Measurements from ENCODE around the gene PIK3R3.
"Not testable (repeated sequence)": the region's sequence is repeated elsewhere in the genome, so short reads cannot be mapped to it uniquely, and the experiment has no call there.

The PIK3R3 gene

GRCh38 chr1:46070164-46070814, 62.1 kb downstream of the PIK3R3 start:
- H3K36me3 ChIP-seq (ENCODE audit: control insufficient read depth in 1 of 2, insufficient read depth in 2 of 2, low read length in 2 of 2): peaks cover 0 to 6% of the 10 kb centered on the region in 2 donors
- H3K27me3 ChIP-seq (ENCODE audit: control insufficient read depth in 1 of 2, insufficient read depth in 2 of 2, low read length in 2 of 2): no peaks in the 10 kb centered on the region
- H3K4me3 ChIP-seq (ENCODE audit: low read depth in 1 of 2, low read length in 2 of 2): no peak overlapping the region
- H3K9me3 ChIP-seq (ENCODE audit: control insufficient read depth in 1 of 2, low read length in 2 of 2): no peaks in the 10 kb centered on the region
- H3K4me1 ChIP-seq (ENCODE audit: control insufficient read depth in 1 of 2, insufficient read depth in 2 of 2, low read length in 2 of 2): peaks cover 4 to 7% of the 10 kb centered on the region in 2 donors
- H3K9ac ChIP-seq (ENCODE audit: low read depth in 1 of 2, low read length in 2 of 2): no peak overlapping the region
- no peak overlapping the region for H3K27ac ChIP-seq (ENCODE audit: low read depth, low read length)

- Histone ChIP-seq H3K36me3 (ENCODE audit: control insufficient read depth in 1 of 2, insufficient read depth in 2 of 2, low read length in 2 of 2) (no peaks in the 10 kb centered on the region), H3K9me3 (ENCODE audit: control insufficient read depth in 1 of 2, low read length in 2 of 2) (no peaks in the 10 kb centered on the region), H3K4me3 (ENCODE audit: low read depth in 1 of 2, low read length in 2 of 2) (no peak overlapping the region), H3K27ac (ENCODE audit: low read depth, low read length) (no peak overlapping the region), H3K27me3 (ENCODE audit: control insufficient read depth in 1 of 2, insufficient read depth in 2 of 2, low read length in 2 of 2) (no peaks in the 10 kb centered on the region), H3K9ac (ENCODE audit: low read depth in 1 of 2, low read length in 2 of 2) (no peak overlapping the region), H3K4me1 (ENCODE audit: control insufficient read depth in 1 of 2, insufficient read depth in 2 of 2, low read length in 2 of 2) (peaks cover 6 to 16% of the 10 kb centered on the region in 2 donors)
Measured at GRCh38 chr1:46068525-46068924, 63.9 kb downstream of the PIK3R3 start.

- H3K27me3 ChIP-seq (ENCODE audit: control insufficient read depth in 1 of 2, insufficient read depth in 2 of 2, low read length in 2 of 2): no peaks in the 10 kb centered on the region
Measured at GRCh38 chr1:46067652-46068051, 64.8 kb downstream of the PIK3R3 start.

GRCh38 chr1:46065405-46065804, 67.0 kb downstream of the PIK3R3 start:
- Histone ChIP-seq H3K27me3 (ENCODE audit: control insufficient read depth in 1 of 2, insufficient read depth in 2 of 2, low read length in 2 of 2) (no peaks in the 10 kb centered on the region), H3K4me3 (ENCODE audit: low read depth in 1 of 2, low read length in 2 of 2) (no peak overlapping the region), H3K36me3 (ENCODE audit: control insufficient read depth in 1 of 2, insufficient read depth in 2 of 2, low read length in 2 of 2) (peaks cover 3 to 6% of the 10 kb centered on the region in 2 donors), H3K27ac (ENCODE audit: low read depth, low read length) (no peak overlapping the region), H3K4me1 (ENCODE audit: control insufficient read depth in 1 of 2, insufficient read depth in 2 of 2, low read length in 2 of 2) (peaks cover 10 to 28% of the 10 kb centered on the region in 2 donors), H3K9ac (ENCODE audit: low read depth in 1 of 2, low read length in 2 of 2) (peak overlapping the region in 1 of 2 donors; percentile 4), H3K9me3 (ENCODE audit: control insufficient read depth in 1 of 2, low read length in 2 of 2) (no peaks in the 10 kb centered on the region)

More at GRCh38 chr1:46067652-46068051, 64.8 kb downstream of the PIK3R3 start:
- Histone ChIP-seq H3K9ac (ENCODE audit: low read depth in 1 of 2, low read length in 2 of 2) (no peak overlapping the region), H3K4me1 (ENCODE audit: control insufficient read depth in 1 of 2, insufficient read depth in 2 of 2, low read length in 2 of 2) (peaks cover 12 to 25% of the 10 kb centered on the region in 2 donors), H3K36me3 (ENCODE audit: control insufficient read depth in 1 of 2, insufficient read depth in 2 of 2, low read length in 2 of 2) (no peaks in the 10 kb centered on the region), H3K4me3 (ENCODE audit: low read depth in 1 of 2, low read length in 2 of 2) (no peak overlapping the region), H3K9me3 (ENCODE audit: control insufficient read depth in 1 of 2, low read length in 2 of 2) (no peaks in the 10 kb centered on the region), H3K27ac (ENCODE audit: low read depth, low read length) (no peak overlapping the region)

GRCh38 chr1:46064708-46065107, 67.7 kb downstream of the PIK3R3 start:
- H3K4me3 ChIP-seq (ENCODE audit: low read depth in 1 of 2, low read length in 2 of 2): no peak overlapping the region
- peaks cover 8 to 28% of the 10 kb centered on the region in 2 donors for H3K4me1 ChIP-seq (ENCODE audit: control insufficient read depth in 1 of 2, insufficient read depth in 2 of 2, low read length in 2 of 2)
- H3K36me3 ChIP-seq (ENCODE audit: control insufficient read depth in 1 of 2, insufficient read depth in 2 of 2, low read length in 2 of 2): peaks cover 3 to 6% of the 10 kb centered on the region in 2 donors
- no peak overlapping the region for H3K27ac ChIP-seq (ENCODE audit: low read depth, low read length)
- no peaks in the 10 kb centered on the region for H3K9me3 ChIP-seq (ENCODE audit: control insufficient read depth in 1 of 2, low read length in 2 of 2)
- H3K9ac ChIP-seq (ENCODE audit: low read depth in 1 of 2, low read length in 2 of 2): peak overlapping the region in 1 of 2 donors; percentile 4
- H3K27me3 ChIP-seq (ENCODE audit: control insufficient read depth in 1 of 2, insufficient read depth in 2 of 2, low read length in 2 of 2): no peaks in the 10 kb centered on the region

GRCh38 chr1:46062651-46063319, 69.6 kb downstream of the PIK3R3 start:
- Histone ChIP-seq H3K4me1 (ENCODE audit: control insufficient read depth in 1 of 2, insufficient read depth in 2 of 2, low read length in 2 of 2) (peaks cover 8 to 28% of the 10 kb centered on the region in 2 donors), H3K27me3 (ENCODE audit: control insufficient read depth in 1 of 2, insufficient read depth in 2 of 2, low read length in 2 of 2) (no peaks in the 10 kb centered on the region), H3K4me3 (ENCODE audit: low read depth in 1 of 2, low read length in 2 of 2) (peak overlapping the region; percentile 55 to 65), H3K36me3 (ENCODE audit: control insufficient read depth in 1 of 2, insufficient read depth in 2 of 2, low read length in 2 of 2) (peaks cover 3 to 6% of the 10 kb centered on the region in 2 donors), H3K9me3 (ENCODE audit: control insufficient read depth in 1 of 2, low read length in 2 of 2) (no peaks in the 10 kb centered on the region), H3K9ac (ENCODE audit: low read depth in 1 of 2, low read length in 2 of 2) (no peak overlapping the region), H3K27ac (ENCODE audit: low read depth, low read length) (peak overlapping the region; percentile 64)

GRCh38 chr1:46061146-46061545, 71.3 kb downstream of the PIK3R3 start:
- H3K36me3 ChIP-seq (ENCODE audit: control insufficient read depth in 1 of 2, insufficient read depth in 2 of 2, low read length in 2 of 2): peaks cover 3 to 6% of the 10 kb centered on the region in 2 donors
- peaks cover 8 to 28% of the 10 kb centered on the region in 2 donors for H3K4me1 ChIP-seq (ENCODE audit: control insufficient read depth in 1 of 2, insufficient read depth in 2 of 2, low read length in 2 of 2)
- H3K9ac ChIP-seq (ENCODE audit: low read depth in 1 of 2, low read length in 2 of 2): no peak overlapping the region
- no peaks in the 10 kb centered on the region for H3K9me3 ChIP-seq (ENCODE audit: control insufficient read depth in 1 of 2, low read length in 2 of 2)
- H3K27ac ChIP-seq (ENCODE audit: low read depth, low read length): no peak overlapping the region
- no peaks in the 10 kb centered on the region for H3K27me3 ChIP-seq (ENCODE audit: control insufficient read depth in 1 of 2, insufficient read depth in 2 of 2, low read length in 2 of 2)
- no peak overlapping the region for H3K4me3 ChIP-seq (ENCODE audit: low read depth in 1 of 2, low read length in 2 of 2)

- no peaks in the 10 kb centered on the region for H3K27me3 ChIP-seq (ENCODE audit: control insufficient read depth in 1 of 2, insufficient read depth in 2 of 2, low read length in 2 of 2)
- no peak overlapping the region for H3K9ac ChIP-seq (ENCODE audit: low read depth in 1 of 2, low read length in 2 of 2)
- no peak overlapping the region for H3K27ac ChIP-seq (ENCODE audit: low read depth, low read length)
- peaks cover 8 to 15% of the 10 kb centered on the region in 2 donors for H3K4me1 ChIP-seq (ENCODE audit: control insufficient read depth in 1 of 2, insufficient read depth in 2 of 2, low read length in 2 of 2)
- H3K4me3 ChIP-seq (ENCODE audit: low read depth in 1 of 2, low read length in 2 of 2): no peak overlapping the region
- H3K36me3 ChIP-seq (ENCODE audit: control insufficient read depth in 1 of 2, insufficient read depth in 2 of 2, low read length in 2 of 2): peaks cover 3 to 6% of the 10 kb centered on the region in 2 donors
- no peaks in the 10 kb centered on the region for H3K9me3 ChIP-seq (ENCODE audit: control insufficient read depth in 1 of 2, low read length in 2 of 2)
Measured at GRCh38 chr1:46058936-46059335, 73.5 kb downstream of the PIK3R3 start.

GRCh38 chr1:46057781-46058180, 74.6 kb downstream of the PIK3R3 start:
- Histone ChIP-seq H3K36me3 (ENCODE audit: control insufficient read depth in 1 of 2, insufficient read depth in 2 of 2, low read length in 2 of 2) (peaks cover 3 to 6% of the 10 kb centered on the region in 2 donors), H3K27ac (ENCODE audit: low read depth, low read length) (no peak overlapping the region), H3K4me3 (ENCODE audit: low read depth in 1 of 2, low read length in 2 of 2) (no peak overlapping the region), H3K27me3 (ENCODE audit: control insufficient read depth in 1 of 2, insufficient read depth in 2 of 2, low read length in 2 of 2) (no peaks in the 10 kb centered on the region), H3K4me1 (ENCODE audit: control insufficient read depth in 1 of 2, insufficient read depth in 2 of 2, low read length in 2 of 2) (peaks cover 0 to 10% of the 10 kb centered on the region in 2 donors), H3K9ac (ENCODE audit: low read depth in 1 of 2, low read length in 2 of 2) (no peak overlapping the region), H3K9me3 (ENCODE audit: control insufficient read depth in 1 of 2, low read length in 2 of 2) (no peaks in the 10 kb centered on the region)

GRCh38 chr1:46057215-46057614, 75.2 kb downstream of the PIK3R3 start:
- H3K36me3 ChIP-seq (ENCODE audit: control insufficient read depth in 1 of 2, insufficient read depth in 2 of 2, low read length in 2 of 2); H3K4me1 ChIP-seq (ENCODE audit: control insufficient read depth in 1 of 2, insufficient read depth in 2 of 2, low read length in 2 of 2); H3K27me3 ChIP-seq (ENCODE audit: control insufficient read depth in 1 of 2, insufficient read depth in 2 of 2, low read length in 2 of 2); H3K9ac ChIP-seq (ENCODE audit: low read depth in 1 of 2, low read length in 2 of 2); H3K4me3 ChIP-seq (ENCODE audit: low read depth in 1 of 2, low read length in 2 of 2); H3K27ac ChIP-seq (ENCODE audit: low read depth, low read length); H3K9me3 ChIP-seq (ENCODE audit: control insufficient read depth in 1 of 2, low read length in 2 of 2): not testable (repeated sequence)
